A549 (cell line): ENCODE measurements around the gene CAV1. TPM values are rescaled to one million over a fixed set of nuclear protein-coding genes. Genes with fewer than 3 reads are reported as not detected.

Source experiments
- ATAC-seq, 2 experiments: fragments of 200-7000 bp in 1 of 2; fragments of >200 bp in 1 of 2; cut with Nextera tagmentation in 1 of 2; cut with Tn5 transposase in 1 of 2; 3 replicates each; pipeline versions ENCODE4 v1.8.0 to v1.9.1; 2018 to 2020; ENCODE audit warnings: mild to moderate bottlenecking in 1 of 2, moderate library complexity in 1 of 2
- CTCF ChIA-PET: fragments of 300-600 bp; sonication (Branson Sonifier 250); formaldehyde crosslinking; extraction: SDS; loops from one replicate; lab custom pipeline; 2021; ENCODE audit warnings: antibody characterized with exemption, inconsistent platforms; lab: Yijun Ruan, JAX
- POLR2A ChIA-PET: fragments of 350-600 bp; formaldehyde crosslinking; extraction: SDS; loops from one replicate; lab custom pipeline; 2021; ENCODE audit warnings: antibody characterized with exemption, inconsistent platforms; lab: Yijun Ruan, JAX
- DNase-seq, 2 experiments: peaks; one replicate each; pipeline versions ENCODE4 v3.0.0 to v3.0.0-alpha.2; 2011 to 2016; ENCODE audit warnings: low read depth in 1 of 2, low spot score in 1 of 2
- FAIRE-seq: peaks from 2 replicates; lab custom pipeline; 2011; peaks lifted over from hg19 to GRCh38; lab: Jason Lieb, UNC
- H3K27ac ChIP-seq, 2 experiments: fragments of >200 bp; sonication (Bioruptor Twin); formaldehyde crosslinking; 3 replicates each; pipeline ENCODE4 v1.5.1; 2016 to 2017
- H3K4me1 ChIP-seq: fragments of >200 bp; sonication (Bioruptor Twin); formaldehyde crosslinking; 3 replicates; pipeline ENCODE4 v1.6.1; 2016
- H3K4me2 ChIP-seq: fragments of >200 bp; sonication (Bioruptor Twin); formaldehyde crosslinking; 3 replicates; pipeline ENCODE4 v1.6.1; 2016
- H3K4me3 ChIP-seq: fragments of >200 bp; sonication (Bioruptor Twin); formaldehyde crosslinking; 3 replicates; pipeline ENCODE4 v1.5.1; 2016
- H3K9me3 ChIP-seq: fragments of >200 bp; sonication (Bioruptor Twin); formaldehyde crosslinking; 3 replicates; pipeline ENCODE4 v1.6.1; 2016
- CBX8 ChIP-seq: fragments of 200-600 bp; sonication (generic); IDR thresholded peaks from 2 replicates; pipeline ENCODE4 v1.6.1; 2016
- CHD2 ChIP-seq: fragments of 150-350 bp; IDR thresholded peaks from 2 replicates; pipeline ENCODE4 v1.6.1; 2014; ENCODE audit warnings: low read length; ENCODE audit not compliant: partially characterized antibody
- E2F6 ChIP-seq: IDR thresholded peaks from 2 replicates; pipeline ENCODE4 v1.6.1; 2012; ENCODE audit warnings: low read depth, borderline replicate concordance
- FOSL2 ChIP-seq, 2 experiments: fragments of 450-650 bp in 1 of 2; fragments of >200 bp in 1 of 2; sonication (Bioruptor Twin) in 1 of 2; formaldehyde crosslinking; IDR thresholded peaks; 2 replicates each; pipeline versions ENCODE4 v1.5.0 to v1.6.1; 2016 to 2020; ENCODE audit warnings: mild to moderate bottlenecking in 1 of 2, moderate library complexity in 1 of 2
- HEYL ChIP-seq: fragments of 250-450 bp; sonication (Bioruptor Pico); IDR thresholded peaks from 2 replicates; pipeline ENCODE4 v1.8.0; 2021; ENCODE audit warnings: mild to moderate bottlenecking, moderate library complexity
- HOXB5 ChIP-seq: fragments of 250-450 bp; sonication (Bioruptor Pico); IDR thresholded peaks from 2 replicates; pipeline ENCODE4 v1.5.0; 2020; ENCODE audit warnings: mild to moderate bottlenecking, moderate library complexity
- KDM1A ChIP-seq: fragments of 200-600 bp; sonication (generic); IDR thresholded peaks from 2 replicates; pipeline ENCODE4 v1.6.1; 2016; ENCODE audit warnings: low read depth, mild to moderate bottlenecking
- NPAS2 ChIP-seq: fragments of 250-450 bp; sonication (Bioruptor Pico); IDR thresholded peaks from 2 replicates; pipeline ENCODE4 v1.8.0; 2022; ENCODE audit warnings: mild to moderate bottlenecking, moderate library complexity, borderline replicate concordance
- RAD21 ChIP-seq, 2 experiments: fragments of >200 bp in 1 of 2; sonication (Bioruptor Twin) in 1 of 2; formaldehyde crosslinking in 1 of 2; IDR thresholded peaks in 1 of 2; conservative IDR thresholded peaks in 1 of 2; 2 replicates in 1 of 2; 3 replicates in 1 of 2; pipeline ENCODE4 v1.6.1; 2012 to 2018; ENCODE audit warnings: inconsistent platforms in 1 of 2
- RNF2 ChIP-seq: fragments of 200-600 bp; sonication (generic); IDR thresholded peaks from 2 replicates; pipeline ENCODE4 v1.6.1; 2016; ENCODE audit warnings: low read depth, mild to moderate bottlenecking, antibody characterized with exemption, moderate library complexity, borderline replicate concordance
- SMC3 ChIP-seq: fragments of >200 bp; sonication (Bioruptor Twin); formaldehyde crosslinking; IDR thresholded peaks from 3 replicates; pipeline ENCODE4 v1.6.1; 2018; ENCODE audit warnings: inconsistent platforms
- TP53 ChIP-seq: fragments of 250-450 bp; sonication (Bioruptor Pico); IDR thresholded peaks from 2 replicates; pipeline ENCODE4 v1.5.0; 2021; ENCODE audit warnings: mild to moderate bottlenecking, moderate library complexity
- ZC3H11A ChIP-seq: fragments of 450-650 bp; IDR thresholded peaks from 2 replicates; pipeline ENCODE4 v1.6.1; 2014; ENCODE audit warnings: antibody characterized with exemption, mild to moderate bottlenecking
- WGBS: methylation state at CpG from one replicate; pipeline ENCODE4 v1.1.6; 2017; ENCODE audit errors: missing lambda C conversion rate; 5-methylcytosine and 5-hydroxymethylcytosine counted together
- polyA plus RNA-seq, 4 experiments: library from polyadenylated mRNA; depleted of rRNA in 3 of 4; stranded (reverse); fragments of >200 nt; fragmentation: RNase III in 1 of 4; extraction: RNeasy Plus Mini Kit Qiagen cat#74134 plus additional on column Dnase treatment in 1 of 4; gene quantifications; 2 replicates in 3 of 4; 3 replicates in 1 of 4; pipeline ENCODE4 v1.2.3, GENCODE V29; 2011 to 2017
- TF ChIP-seq, protein P1 (sequence below): fragments of >200 bp; sonication (Bioruptor Twin); formaldehyde crosslinking; IDR thresholded peaks from 3 replicates; pipeline ENCODE4 v1.6.1; 2016
- TF ChIP-seq, protein P2 (sequence below): fragments of 200-600 bp; sonication (generic); IDR thresholded peaks from 2 replicates; pipeline ENCODE4 v1.6.1; 2016; ENCODE audit warnings: antibody characterized with exemption, mild to moderate bottlenecking, moderate library complexity

The CAV1 gene
- polyA plus RNA-seq, 2 of the 4 experiments (the other 2 are of a cell fraction): 365 to 493 TPM

DNA sequence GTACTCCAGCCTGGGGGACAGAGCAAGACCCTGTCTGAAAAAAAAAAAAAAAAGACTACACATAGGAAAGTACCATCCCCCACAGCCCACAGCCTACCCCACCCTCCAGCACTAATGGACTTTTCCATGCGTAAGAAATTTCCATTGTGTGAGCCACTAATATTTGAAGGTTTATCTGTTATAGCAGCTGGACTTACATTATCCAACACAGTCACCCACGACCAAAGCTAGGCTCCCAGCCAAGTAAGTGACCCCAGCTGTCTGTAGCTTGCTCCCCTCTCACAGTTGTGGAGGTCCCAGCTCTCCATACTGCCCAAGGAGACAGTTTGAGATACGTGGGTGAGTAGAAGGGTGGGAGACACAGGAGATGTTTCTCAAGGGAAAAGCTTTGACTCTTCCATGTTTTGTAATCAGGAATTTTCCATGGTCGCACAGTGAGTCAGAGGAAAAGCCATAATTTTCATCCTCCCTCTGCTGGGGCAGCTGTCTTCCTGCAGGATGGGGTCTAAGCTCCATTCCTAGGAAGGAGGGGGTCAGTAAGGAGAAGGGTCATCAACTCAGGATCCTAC lies 57.4 kb downstream of the CAV1 start:
- ChIA-PET CTCF (interaction anchor here (0.5 to 5.1 kb wide), 14 partner anchors 9 to 409 kb away, joined by 3 to 37 read pairs (median 4); partner anchors contain the start of gene CAV1), POLR2A (interaction anchor here (0.6 to 1.1 kb wide), 3 partner anchors 10 to 56 kb away, joined by 3 to 4 read pairs (median 4); no protein-coding TSS in a partner anchor)
- H3K4me1 ChIP-seq: peaks cover 30% of the 10 kb centered on the region
- no peak; the same call in 2 of the 3 replicates for TF ChIP-seq SMC3
- TF ChIP-seq E2F6: no peak
- TF ChIP-seq RAD21 (conservative IDR thresholded peaks at IDR 0.05 in 1 of 2, IDR thresholded peaks at IDR 0.05 in 1 of 2): peak in 1 of 2 experiments; percentile 20; a peak in 1 of 5 replicates
- no peak for TF ChIP-seq NPAS2 (CRISPR knock-in tag)
- TF ChIP-seq FOSL2 (IDR thresholded peaks at IDR 0.05): no peak
- peak; percentile 51 for TF ChIP-seq FOSL2 (CRISPR knock-in tag; IDR thresholded peaks at IDR 0.05)
- TF ChIP-seq CHD2: no peak
- H3K4me2 ChIP-seq: peak overlapping the region; percentile 44
- H3K9me3 ChIP-seq: 0 out of 3 replicates have a peak, but pooled peaks cover 3% of the 10 kb centered on the region
- FAIRE-seq (no peak), ATAC-seq (peak; percentile 63 to 75; a peak in 4 of 6 replicates), DNase-seq (no peak)
- WGBS: 79% methylated on average over 4 of the region's 4 CpGs
- H3K27ac ChIP-seq: peak overlapping the region; percentile 68 to 79; a peak in 5 of 6 replicates
- H3K4me3 ChIP-seq: no peak overlapping the region

DNA sequence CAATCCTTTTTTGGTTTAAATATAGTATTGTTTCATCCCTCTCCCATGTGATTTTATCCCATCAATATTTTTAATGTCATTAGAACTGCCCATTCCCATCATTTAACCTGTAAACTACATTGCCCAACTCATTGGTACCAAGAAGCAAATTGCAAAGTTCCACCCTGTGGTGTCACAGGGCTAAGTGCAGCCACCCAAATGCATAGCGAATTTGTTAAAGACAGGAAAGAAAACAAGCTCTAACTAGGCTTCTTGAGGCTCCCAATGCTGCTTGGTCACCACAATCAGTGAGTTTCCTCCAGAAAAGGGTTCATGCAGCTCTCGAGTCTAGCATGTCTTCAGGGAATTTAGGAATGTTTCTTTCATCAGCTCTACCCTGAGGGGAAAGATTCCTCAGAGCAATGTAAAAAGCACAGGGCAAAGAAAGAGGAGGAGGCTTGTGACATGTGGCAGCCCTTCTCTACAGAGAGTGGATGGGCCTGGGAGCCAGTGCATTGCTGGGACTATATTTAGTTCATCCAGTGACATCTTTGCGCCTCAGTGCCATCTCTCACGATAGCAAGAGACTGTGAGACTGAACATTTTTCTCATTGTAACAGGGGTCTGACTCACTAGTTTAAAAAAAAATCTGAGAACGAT lies 58.1 kb downstream of the CAV1 start:
- ChIA-PET CTCF (interaction anchor here (0.8 to 5.1 kb wide), 13 partner anchors 8 to 409 kb away, joined by 3 to 37 read pairs (median 4); partner anchors contain the start of gene CAV1), POLR2A (interaction anchor here (0.6 to 1.1 kb wide), 2 partner anchors 11 to 42 kb away, joined by 3 to 4 read pairs; no protein-coding TSS in a partner anchor)
- Histone ChIP-seq H3K4me2 (peak overlapping the region; percentile 44), H3K27ac (peak overlapping the region; percentile 68 to 79)
- FAIRE-seq: no peak
- TF ChIP-seq TP53 (CRISPR knock-in tag) (no peak), ZC3H11A (no peak), HEYL (no peak), CBX8 (no peak), KDM1A (no peak), HOXB5 (CRISPR knock-in tag) (no peak), RNF2 (no peak)
- TF ChIP-seq, protein P1, sequence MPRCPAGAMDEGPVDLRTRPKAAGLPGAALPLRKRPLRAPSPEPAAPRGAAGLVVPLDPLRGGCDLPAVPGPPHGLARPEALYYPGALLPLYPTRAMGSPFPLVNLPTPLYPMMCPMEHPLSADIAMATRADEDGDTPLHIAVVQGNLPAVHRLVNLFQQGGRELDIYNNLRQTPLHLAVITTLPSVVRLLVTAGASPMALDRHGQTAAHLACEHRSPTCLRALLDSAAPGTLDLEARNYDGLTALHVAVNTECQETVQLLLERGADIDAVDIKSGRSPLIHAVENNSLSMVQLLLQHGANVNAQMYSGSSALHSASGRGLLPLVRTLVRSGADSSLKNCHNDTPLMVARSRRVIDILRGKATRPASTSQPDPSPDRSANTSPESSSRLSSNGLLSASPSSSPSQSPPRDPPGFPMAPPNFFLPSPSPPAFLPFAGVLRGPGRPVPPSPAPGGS: no peak
- TF ChIP-seq, protein P2, sequence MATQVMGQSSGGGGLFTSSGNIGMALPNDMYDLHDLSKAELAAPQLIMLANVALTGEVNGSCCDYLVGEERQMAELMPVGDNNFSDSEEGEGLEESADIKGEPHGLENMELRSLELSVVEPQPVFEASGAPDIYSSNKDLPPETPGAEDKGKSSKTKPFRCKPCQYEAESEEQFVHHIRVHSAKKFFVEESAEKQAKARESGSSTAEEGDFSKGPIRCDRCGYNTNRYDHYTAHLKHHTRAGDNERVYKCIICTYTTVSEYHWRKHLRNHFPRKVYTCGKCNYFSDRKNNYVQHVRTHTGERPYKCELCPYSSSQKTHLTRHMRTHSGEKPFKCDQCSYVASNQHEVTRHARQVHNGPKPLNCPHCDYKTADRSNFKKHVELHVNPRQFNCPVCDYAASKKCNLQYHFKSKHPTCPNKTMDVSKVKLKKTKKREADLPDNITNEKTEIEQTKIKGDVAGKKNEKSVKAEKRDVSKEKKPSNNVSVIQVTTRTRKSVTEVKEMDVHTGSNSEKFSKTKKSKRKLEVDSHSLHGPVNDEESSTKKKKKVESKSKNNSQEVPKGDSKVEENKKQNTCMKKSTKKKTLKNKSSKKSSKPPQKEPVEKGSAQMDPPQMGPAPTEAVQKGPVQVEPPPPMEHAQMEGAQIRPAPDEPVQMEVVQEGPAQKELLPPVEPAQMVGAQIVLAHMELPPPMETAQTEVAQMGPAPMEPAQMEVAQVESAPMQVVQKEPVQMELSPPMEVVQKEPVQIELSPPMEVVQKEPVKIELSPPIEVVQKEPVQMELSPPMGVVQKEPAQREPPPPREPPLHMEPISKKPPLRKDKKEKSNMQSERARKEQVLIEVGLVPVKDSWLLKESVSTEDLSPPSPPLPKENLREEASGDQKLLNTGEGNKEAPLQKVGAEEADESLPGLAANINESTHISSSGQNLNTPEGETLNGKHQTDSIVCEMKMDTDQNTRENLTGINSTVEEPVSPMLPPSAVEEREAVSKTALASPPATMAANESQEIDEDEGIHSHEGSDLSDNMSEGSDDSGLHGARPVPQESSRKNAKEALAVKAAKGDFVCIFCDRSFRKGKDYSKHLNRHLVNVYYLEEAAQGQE: no peak
- TF ChIP-seq, all 56 proteins: peak for 0
- H3K9me3 ChIP-seq: 0 out of 3 replicates have a peak, but pooled peaks cover 3% of the 10 kb centered on the region
- peaks cover 24% of the 10 kb centered on the region for H3K4me1 ChIP-seq
- H3K4me3 ChIP-seq: no peak overlapping the region
- peak; percentile 72 to 78 for ATAC-seq
- DNase-seq: peak in 1 of 2 experiments; percentile 30
- WGBS: 52% methylated on average over 5 of the region's 5 CpGs
